ENCODE results near the gene BLVRB. TPM values are rescaled to one million over a fixed set of nuclear protein-coding genes. Genes with fewer than 3 reads are reported as not detected.

BLVRB gene
- polyA plus RNA-seq, 2 of the 4 experiments (the other 2 are of a cell fraction), result 202 to 280 TPM

- TF ChIP-seq, protein P1, sequence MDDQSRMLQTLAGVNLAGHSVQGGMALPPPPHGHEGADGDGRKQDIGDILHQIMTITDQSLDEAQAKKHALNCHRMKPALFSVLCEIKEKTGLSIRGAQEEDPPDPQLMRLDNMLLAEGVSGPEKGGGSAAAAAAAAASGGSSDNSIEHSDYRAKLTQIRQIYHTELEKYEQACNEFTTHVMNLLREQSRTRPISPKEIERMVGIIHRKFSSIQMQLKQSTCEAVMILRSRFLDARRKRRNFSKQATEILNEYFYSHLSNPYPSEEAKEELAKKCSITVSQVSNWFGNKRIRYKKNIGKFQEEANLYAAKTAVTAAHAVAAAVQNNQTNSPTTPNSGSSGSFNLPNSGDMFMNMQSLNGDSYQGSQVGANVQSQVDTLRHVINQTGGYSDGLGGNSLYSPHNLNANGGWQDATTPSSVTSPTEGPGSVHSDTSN (IDR thresholded peaks at IDR 0.05), result 0 out of 2 replicates have a peak, but pooled peaks have one; percentile 9
- TF ChIP-seq CBX8 (IDR thresholded peaks at IDR 0.05) (no peak), SREBF2 (IDR thresholded peaks at IDR 0.05) (no peak), CHD4 (IDR thresholded peaks at IDR 0.05; ENCODE audit: borderline replicate concordance) (no peak), MYC (IDR thresholded peaks at IDR 0.05; ENCODE audit: borderline replicate concordance, low read length) (peak; percentile 25; the same call in 1 of the 2 replicates), CHD2 (IDR thresholded peaks at IDR 0.05; ENCODE audit: low read length, partially characterized antibody) (no peak), FOSL2 (IDR thresholded peaks at IDR 0.05) (no peak), FOSL2 (CRISPR knock-in tag; IDR thresholded peaks at IDR 0.05) (no peak), HDAC2 (IDR thresholded peaks at IDR 0.05) (no peak), ELK1 (IDR thresholded peaks at IDR 0.05; ENCODE audit: low read depth, low read length) (no peak), JUN (IDR thresholded peaks at IDR 0.05) (peak in 1 of 2 experiments; percentile 81; a peak in 3 of 5 replicates), HOXA7 (CRISPR knock-in tag; IDR thresholded peaks at IDR 0.05) (no peak), ZC3H11A (IDR thresholded peaks at IDR 0.05) (no peak), MAZ (IDR thresholded peaks at IDR 0.05; ENCODE audit: borderline replicate concordance, low read depth, low read length) (peak; percentile 53; the same call in 1 of the 2 replicates), EHF (CRISPR knock-in tag; IDR thresholded peaks at IDR 0.05) (no peak), HOXB5 (CRISPR knock-in tag; IDR thresholded peaks at IDR 0.05) (no peak), FOSB (CRISPR knock-in tag; IDR thresholded peaks at IDR 0.05) (no peak), GATA3 (IDR thresholded peaks at IDR 0.05; ENCODE audit: borderline replicate concordance) (0 out of 2 replicates have a peak, but pooled peaks have one; percentile 10), CEBPB (IDR thresholded peaks at IDR 0.05) (no peak), NR3C1 (IDR thresholded peaks at IDR 0.05) (no peak), BHLHE40 (IDR thresholded peaks at IDR 0.05; ENCODE audit: low read depth, low read length) (peak; percentile 58), RNF2 (IDR thresholded peaks at IDR 0.05; ENCODE audit: borderline replicate concordance, low read depth) (no peak), RCOR1 (IDR thresholded peaks at IDR 0.05; ENCODE audit: low read depth, low read length) (no peak), TP53 (CRISPR knock-in tag; IDR thresholded peaks at IDR 0.05) (no peak), CTCF (IDR thresholded peaks at IDR 0.05) (no peak), KDM1A (IDR thresholded peaks at IDR 0.05; ENCODE audit: low read depth) (no peak), HOXB13 (CRISPR knock-in tag; IDR thresholded peaks at IDR 0.05; ENCODE audit: low read depth) (no peak), EHMT2 (IDR thresholded peaks at IDR 0.05; ENCODE audit: low read depth) (no peak), CBX2 (IDR thresholded peaks at IDR 0.05; ENCODE audit: borderline replicate concordance, low read depth) (no peak), JUNB (IDR thresholded peaks at IDR 0.05) (no peak), ZNF302 (CRISPR knock-in tag; IDR thresholded peaks at IDR 0.05) (no peak), RARB (CRISPR knock-in tag; IDR thresholded peaks at IDR 0.05) (0 out of 2 replicates have a peak, but pooled peaks have one; percentile 4), HEYL (CRISPR knock-in tag; IDR thresholded peaks at IDR 0.05) (no peak)
- TF ChIP-seq, protein P2, sequence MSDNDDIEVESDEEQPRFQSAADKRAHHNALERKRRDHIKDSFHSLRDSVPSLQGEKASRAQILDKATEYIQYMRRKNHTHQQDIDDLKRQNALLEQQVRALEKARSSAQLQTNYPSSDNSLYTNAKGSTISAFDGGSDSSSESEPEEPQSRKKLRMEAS (IDR thresholded peaks at IDR 0.05), result peak; percentile 68
- TF ChIP-seq, protein P3, sequence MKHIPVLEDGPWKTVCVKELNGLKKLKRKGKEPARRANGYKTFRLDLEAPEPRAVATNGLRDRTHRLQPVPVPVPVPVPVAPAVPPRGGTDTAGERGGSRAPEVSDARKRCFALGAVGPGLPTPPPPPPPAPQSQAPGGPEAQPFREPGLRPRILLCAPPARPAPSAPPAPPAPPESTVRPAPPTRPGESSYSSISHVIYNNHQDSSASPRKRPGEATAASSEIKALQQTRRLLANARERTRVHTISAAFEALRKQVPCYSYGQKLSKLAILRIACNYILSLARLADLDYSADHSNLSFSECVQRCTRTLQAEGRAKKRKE (CRISPR knock-in tag; IDR thresholded peaks at IDR 0.05; ENCODE audit: low read depth), result no peak
- TF ChIP-seq, protein P4, sequence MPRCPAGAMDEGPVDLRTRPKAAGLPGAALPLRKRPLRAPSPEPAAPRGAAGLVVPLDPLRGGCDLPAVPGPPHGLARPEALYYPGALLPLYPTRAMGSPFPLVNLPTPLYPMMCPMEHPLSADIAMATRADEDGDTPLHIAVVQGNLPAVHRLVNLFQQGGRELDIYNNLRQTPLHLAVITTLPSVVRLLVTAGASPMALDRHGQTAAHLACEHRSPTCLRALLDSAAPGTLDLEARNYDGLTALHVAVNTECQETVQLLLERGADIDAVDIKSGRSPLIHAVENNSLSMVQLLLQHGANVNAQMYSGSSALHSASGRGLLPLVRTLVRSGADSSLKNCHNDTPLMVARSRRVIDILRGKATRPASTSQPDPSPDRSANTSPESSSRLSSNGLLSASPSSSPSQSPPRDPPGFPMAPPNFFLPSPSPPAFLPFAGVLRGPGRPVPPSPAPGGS (IDR thresholded peaks at IDR 0.05), result peak; percentile 92
Observed at GRCh38 chr19:40444000-40444824, 21.3 kb downstream of the BLVRB start, which contains the start of gene SERTAD3 (continued).

Measured in A549 (cell line).